GM12878 (cell line): ENCODE measurements around the gene MYO1E. TPM values are rescaled to one million over a fixed set of nuclear protein-coding genes. Genes with fewer than 3 reads are reported as not detected.

Experiments used
- ATF7 ChIP-seq: fragments of 450-650 bp; IDR thresholded peaks from 2 replicates; pipeline ENCODE4 v1.6.1; 2016; ENCODE audit warnings: low read depth, mild to moderate bottlenecking
- CREM ChIP-seq: IDR thresholded peaks from 2 replicates; pipeline ENCODE4 v1.6.1; 2014; ENCODE audit warnings: antibody characterized with exemption, low read depth
- DPF2 ChIP-seq: fragments of 450-650 bp; IDR thresholded peaks from 2 replicates; pipeline ENCODE4 v1.6.1; 2017; ENCODE audit warnings: mild to moderate bottlenecking
- EP300 ChIP-seq, 2 experiments: fragments of 150-350 bp in 1 of 2; IDR thresholded peaks; 2 replicates each; pipeline ENCODE4 v1.6.1; 2011 to 2012; ENCODE audit warnings: low read depth in 2 of 2, low read length in 2 of 2, borderline replicate concordance in 1 of 2, improper control_type of control experiment in 1 of 2, inconsistent platforms in 1 of 2; ENCODE audit not compliant: control insufficient read depth in 1 of 2
- ETV6 ChIP-seq, 2 experiments: fragments of 450-650 bp in 1 of 2; IDR thresholded peaks in 1 of 2; conservative IDR thresholded peaks in 1 of 2; 2 replicates each; pipeline ENCODE4 v1.6.1; 2014; ENCODE audit warnings: antibody characterized with exemption in 1 of 2, borderline replicate concordance in 1 of 2, low read depth in 1 of 2, mild to moderate bottlenecking in 1 of 2, moderate library complexity in 1 of 2
- IRF4 ChIP-seq: IDR thresholded peaks from 2 replicates; pipeline ENCODE4 v1.6.1; 2011; ENCODE audit warnings: low read depth, low read length
- LARP7 ChIP-seq: fragments of 450-650 bp; IDR thresholded peaks from 2 replicates; pipeline ENCODE4 v1.6.1; 2017; ENCODE audit warnings: mild to moderate bottlenecking
- RFX5 ChIP-seq: IDR thresholded peaks from 2 replicates; pipeline ENCODE4 v1.6.1; 2011; ENCODE audit warnings: low read depth, low read length, improper control_type of control experiment
- RUNX3 ChIP-seq: IDR thresholded peaks from 2 replicates; pipeline ENCODE4 v1.6.1; 2012; ENCODE audit warnings: low read length, inconsistent platforms
- SIN3A ChIP-seq: IDR thresholded peaks from 2 replicates; pipeline ENCODE4 v1.6.1; 2012; ENCODE audit warnings: low read depth, low read length, improper control_type of control experiment
- SMAD5 ChIP-seq: IDR thresholded peaks from 2 replicates; pipeline ENCODE4 v1.6.1; 2016; ENCODE audit warnings: antibody characterized with exemption, low read depth
- SPI1 ChIP-seq: IDR thresholded peaks from 2 replicates; pipeline ENCODE4 v1.6.1; 2011; ENCODE audit warnings: low read depth, mild to moderate bottlenecking, low read length, moderate library complexity, borderline replicate concordance; ENCODE audit not compliant: insufficient read depth
- TARDBP ChIP-seq: IDR thresholded peaks from 2 replicates; pipeline ENCODE4 v1.6.1; 2016; ENCODE audit warnings: borderline replicate concordance
- TCF3 ChIP-seq: IDR thresholded peaks from 2 replicates; pipeline ENCODE4 v1.6.1; 2012; ENCODE audit warnings: low read depth, mild to moderate bottlenecking, low read length, borderline replicate concordance; ENCODE audit not compliant: insufficient read depth
- YY1 ChIP-seq: IDR thresholded peaks from 2 replicates; pipeline ENCODE4 v1.6.1; 2011; ENCODE audit warnings: low read depth, mild to moderate bottlenecking, low read length
- ZNF622 ChIP-seq: fragments of 450-650 bp; IDR thresholded peaks from 2 replicates; pipeline ENCODE4 v1.6.1; 2017; ENCODE audit warnings: mild to moderate bottlenecking, inconsistent platforms
- polyA plus RNA-seq, 11 experiments: library from polyadenylated mRNA; depleted of rRNA in 4 of 11; unstranded in 6 of 11; stranded (reverse) in 5 of 11; fragments of >200 nt; fragmentation: Nextera tagmentation in 4 of 11; fragmentation: Illumina TruSeq in 1 of 11; extraction: Ambion mirVana in 4 of 11; extraction: Trizol in 1 of 11; gene quantifications; 1 replicate in 1 of 11; 2 replicates in 10 of 11; pipeline versions ENCODE4 v1.2.1 to v1.2.3, GENCODE V29; 2011 to 2016; ENCODE audit warnings: inconsistent platforms in 2 of 11, missing spikeins in 2 of 11, low read depth in 1 of 11
- total RNA-seq, 4 experiments: library from RNA; depleted of rRNA in 3 of 4; stranded (reverse); fragments of >200 nt in 3 of 4; fragmentation: Illumina TruSeq in 1 of 4; extraction: Trizol in 1 of 4; gene quantifications; 2 replicates each; pipeline versions ENCODE4 v1.2.1 to v1.2.3, GENCODE V29; 2013 to 2021
- TF ChIP-seq, protein P1 (sequence below): fragments of 450-650 bp; formaldehyde crosslinking; IDR thresholded peaks from 2 replicates; pipeline ENCODE4 v1.4.0; 2022; ENCODE audit warnings: mild to moderate bottlenecking, moderate library complexity
- TF ChIP-seq, protein P2 (sequence below): IDR thresholded peaks from 2 replicates; pipeline ENCODE4 v1.6.1; 2012; ENCODE audit warnings: mild to moderate bottlenecking, low read depth, low read length
- TF ChIP-seq, protein P3 (sequence below): fragments of 150-350 bp; IDR thresholded peaks from 2 replicates; pipeline ENCODE4 v1.6.1; 2014; ENCODE audit warnings: mild to moderate bottlenecking, low read depth, low read length
- TF ChIP-seq, protein P4 (sequence below): IDR thresholded peaks from 2 replicates; pipeline ENCODE4 v1.6.1; 2011; ENCODE audit warnings: low read depth, low read length, improper control_type of control experiment, borderline replicate concordance

MYO1E gene
- total and polyA plus RNA-seq, 10 of the 15 experiments (the other 5 are each of a cell fraction or from before 2014, with no cell fraction given) = 10.3 to 266 (median 64.9) TPM

DNA sequence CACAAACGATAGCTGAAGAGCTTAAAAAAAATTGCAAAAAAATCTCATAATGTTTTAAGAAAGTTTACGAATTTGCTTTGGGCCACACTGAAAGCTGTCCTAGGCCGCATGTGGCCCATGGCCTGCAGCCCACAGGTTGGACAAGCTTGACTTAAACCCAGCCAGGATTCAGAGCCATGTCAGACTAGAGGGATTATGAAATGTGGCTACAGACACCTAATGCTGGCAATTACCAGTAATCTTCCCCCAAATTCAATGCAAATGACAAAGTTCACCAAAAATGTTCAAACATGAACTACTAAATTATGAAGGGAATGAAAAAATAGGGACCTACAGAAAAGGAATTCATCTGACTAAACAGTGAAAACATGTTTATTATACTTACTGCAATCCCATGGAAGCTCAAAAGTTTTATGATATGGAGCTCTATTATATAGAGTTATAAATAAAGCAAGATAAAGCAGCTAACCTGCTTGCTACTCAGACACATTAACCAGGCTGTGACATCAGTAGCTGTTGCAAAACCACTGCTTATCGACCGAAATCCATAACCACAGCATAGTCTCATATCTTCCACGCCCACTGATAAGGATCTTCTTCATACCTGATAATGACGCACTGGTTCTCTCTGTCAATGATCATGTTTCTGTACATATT lies 116.9 kb downstream of the MYO1E start (continued):
- TF ChIP-seq, protein P1, sequence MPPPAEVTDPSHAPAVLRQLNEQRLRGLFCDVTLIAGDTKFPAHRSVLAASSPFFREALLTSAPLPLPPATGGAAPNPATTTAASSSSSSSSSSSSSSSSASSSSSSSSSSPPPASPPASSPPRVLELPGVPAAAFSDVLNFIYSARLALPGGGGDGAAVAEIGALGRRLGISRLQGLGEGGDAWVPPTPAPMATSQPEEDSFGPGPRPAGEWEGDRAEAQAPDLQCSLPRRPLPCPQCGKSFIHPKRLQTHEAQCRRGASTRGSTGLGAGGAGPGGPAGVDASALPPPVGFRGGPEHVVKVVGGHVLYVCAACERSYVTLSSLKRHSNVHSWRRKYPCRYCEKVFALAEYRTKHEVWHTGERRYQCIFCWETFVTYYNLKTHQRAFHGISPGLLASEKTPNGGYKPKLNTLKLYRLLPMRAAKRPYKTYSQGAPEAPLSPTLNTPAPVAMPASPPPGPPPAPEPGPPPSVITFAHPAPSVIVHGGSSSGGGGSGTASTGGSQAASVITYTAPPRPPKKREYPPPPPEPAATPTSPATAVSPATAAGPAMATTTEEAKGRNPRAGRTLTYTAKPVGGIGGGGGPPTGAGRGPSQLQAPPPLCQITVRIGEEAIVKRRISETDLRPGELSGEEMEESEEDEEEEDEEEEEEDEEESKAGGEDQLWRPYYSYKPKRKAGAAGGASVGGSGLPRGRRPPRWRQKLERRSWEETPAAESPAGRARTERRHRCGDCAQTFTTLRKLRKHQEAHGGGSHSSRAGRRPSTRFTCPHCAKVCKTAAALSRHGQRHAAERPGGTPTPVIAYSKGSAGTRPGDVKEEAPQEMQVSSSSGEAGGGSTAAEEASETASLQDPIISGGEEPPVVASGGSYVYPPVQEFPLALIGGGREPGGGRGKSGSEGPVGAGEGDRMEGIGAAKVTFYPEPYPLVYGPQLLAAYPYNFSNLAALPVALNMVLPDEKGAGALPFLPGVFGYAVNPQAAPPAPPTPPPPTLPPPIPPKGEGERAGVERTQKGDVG = no peak
- TF ChIP-seq, protein P2, sequence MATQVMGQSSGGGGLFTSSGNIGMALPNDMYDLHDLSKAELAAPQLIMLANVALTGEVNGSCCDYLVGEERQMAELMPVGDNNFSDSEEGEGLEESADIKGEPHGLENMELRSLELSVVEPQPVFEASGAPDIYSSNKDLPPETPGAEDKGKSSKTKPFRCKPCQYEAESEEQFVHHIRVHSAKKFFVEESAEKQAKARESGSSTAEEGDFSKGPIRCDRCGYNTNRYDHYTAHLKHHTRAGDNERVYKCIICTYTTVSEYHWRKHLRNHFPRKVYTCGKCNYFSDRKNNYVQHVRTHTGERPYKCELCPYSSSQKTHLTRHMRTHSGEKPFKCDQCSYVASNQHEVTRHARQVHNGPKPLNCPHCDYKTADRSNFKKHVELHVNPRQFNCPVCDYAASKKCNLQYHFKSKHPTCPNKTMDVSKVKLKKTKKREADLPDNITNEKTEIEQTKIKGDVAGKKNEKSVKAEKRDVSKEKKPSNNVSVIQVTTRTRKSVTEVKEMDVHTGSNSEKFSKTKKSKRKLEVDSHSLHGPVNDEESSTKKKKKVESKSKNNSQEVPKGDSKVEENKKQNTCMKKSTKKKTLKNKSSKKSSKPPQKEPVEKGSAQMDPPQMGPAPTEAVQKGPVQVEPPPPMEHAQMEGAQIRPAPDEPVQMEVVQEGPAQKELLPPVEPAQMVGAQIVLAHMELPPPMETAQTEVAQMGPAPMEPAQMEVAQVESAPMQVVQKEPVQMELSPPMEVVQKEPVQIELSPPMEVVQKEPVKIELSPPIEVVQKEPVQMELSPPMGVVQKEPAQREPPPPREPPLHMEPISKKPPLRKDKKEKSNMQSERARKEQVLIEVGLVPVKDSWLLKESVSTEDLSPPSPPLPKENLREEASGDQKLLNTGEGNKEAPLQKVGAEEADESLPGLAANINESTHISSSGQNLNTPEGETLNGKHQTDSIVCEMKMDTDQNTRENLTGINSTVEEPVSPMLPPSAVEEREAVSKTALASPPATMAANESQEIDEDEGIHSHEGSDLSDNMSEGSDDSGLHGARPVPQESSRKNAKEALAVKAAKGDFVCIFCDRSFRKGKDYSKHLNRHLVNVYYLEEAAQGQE = no peak
- TF ChIP-seq ETV6 (conservative IDR thresholded peaks at IDR 0.05 in 1 of 2, IDR thresholded peaks at IDR 0.05 in 1 of 2; ENCODE audit: borderline replicate concordance in 1 of 2, low read depth in 1 of 2) = no peak
- no peak for TF ChIP-seq RFX5
- no peak for TF ChIP-seq SIN3A
- no peak for TF ChIP-seq IRF4
- TF ChIP-seq DPF2 = no peak
- TF ChIP-seq YY1 = no peak
- TF ChIP-seq SMAD5 = no peak
- TF ChIP-seq CREM = no peak
- no peak for TF ChIP-seq TARDBP
- no peak for TF ChIP-seq TCF3
- TF ChIP-seq, protein P3, sequence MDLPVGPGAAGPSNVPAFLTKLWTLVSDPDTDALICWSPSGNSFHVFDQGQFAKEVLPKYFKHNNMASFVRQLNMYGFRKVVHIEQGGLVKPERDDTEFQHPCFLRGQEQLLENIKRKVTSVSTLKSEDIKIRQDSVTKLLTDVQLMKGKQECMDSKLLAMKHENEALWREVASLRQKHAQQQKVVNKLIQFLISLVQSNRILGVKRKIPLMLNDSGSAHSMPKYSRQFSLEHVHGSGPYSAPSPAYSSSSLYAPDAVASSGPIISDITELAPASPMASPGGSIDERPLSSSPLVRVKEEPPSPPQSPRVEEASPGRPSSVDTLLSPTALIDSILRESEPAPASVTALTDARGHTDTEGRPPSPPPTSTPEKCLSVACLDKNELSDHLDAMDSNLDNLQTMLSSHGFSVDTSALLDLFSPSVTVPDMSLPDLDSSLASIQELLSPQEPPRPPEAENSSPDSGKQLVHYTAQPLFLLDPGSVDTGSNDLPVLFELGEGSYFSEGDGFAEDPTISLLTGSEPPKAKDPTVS = no peak
- no peak for TF ChIP-seq ZNF622
- peak; percentile 14; the same call in 1 of the 2 replicates for TF ChIP-seq RUNX3
- peak; percentile 85 for TF ChIP-seq ATF7
- peak; percentile 77 to 79; a peak in 2 of 4 replicates for TF ChIP-seq EP300 (IDR thresholded peaks at IDR 0.05; ENCODE audit: borderline replicate concordance in 1 of 2, control insufficient read depth in 1 of 2, low read depth in 2 of 2, low read length in 2 of 2)
- TF ChIP-seq SPI1 = no peak
- TF ChIP-seq, protein P4, sequence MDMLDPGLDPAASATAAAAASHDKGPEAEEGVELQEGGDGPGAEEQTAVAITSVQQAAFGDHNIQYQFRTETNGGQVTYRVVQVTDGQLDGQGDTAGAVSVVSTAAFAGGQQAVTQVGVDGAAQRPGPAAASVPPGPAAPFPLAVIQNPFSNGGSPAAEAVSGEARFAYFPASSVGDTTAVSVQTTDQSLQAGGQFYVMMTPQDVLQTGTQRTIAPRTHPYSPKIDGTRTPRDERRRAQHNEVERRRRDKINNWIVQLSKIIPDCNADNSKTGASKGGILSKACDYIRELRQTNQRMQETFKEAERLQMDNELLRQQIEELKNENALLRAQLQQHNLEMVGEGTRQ = no peak
- TF ChIP-seq LARP7 = no peak
